GM21447 (cell line): Measurements from ENCODE around the gene TRIM52.

ENCODE experiments used
- ATAC-seq: cut with Tn5 transposase; IDR thresholded peaks from one replicate; pipeline ENCODE4 v1.9.1; 2021; ENCODE audit not compliant: unreplicated experiment

Gene TRIM52

DNA sequence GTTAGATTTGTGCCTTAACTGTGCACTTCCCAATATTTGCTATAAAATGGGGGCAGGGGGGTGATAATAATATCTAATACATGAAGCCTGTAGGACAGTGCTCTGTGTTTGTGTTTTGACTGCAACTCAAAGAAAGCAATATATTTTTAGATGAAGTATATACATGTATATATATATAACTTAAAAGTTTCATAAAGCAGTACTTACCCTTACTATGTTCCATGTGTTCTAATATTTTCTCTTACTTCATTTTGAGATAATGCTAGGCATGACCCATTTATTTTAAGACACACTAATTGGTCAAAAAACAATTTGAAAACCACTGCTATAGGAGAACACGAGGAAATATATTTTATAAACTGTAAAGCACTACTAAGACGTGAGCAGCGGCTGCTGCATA is 2.4 kb downstream of the TRIM52 start:
- ATAC-seq, result no peak

DNA sequence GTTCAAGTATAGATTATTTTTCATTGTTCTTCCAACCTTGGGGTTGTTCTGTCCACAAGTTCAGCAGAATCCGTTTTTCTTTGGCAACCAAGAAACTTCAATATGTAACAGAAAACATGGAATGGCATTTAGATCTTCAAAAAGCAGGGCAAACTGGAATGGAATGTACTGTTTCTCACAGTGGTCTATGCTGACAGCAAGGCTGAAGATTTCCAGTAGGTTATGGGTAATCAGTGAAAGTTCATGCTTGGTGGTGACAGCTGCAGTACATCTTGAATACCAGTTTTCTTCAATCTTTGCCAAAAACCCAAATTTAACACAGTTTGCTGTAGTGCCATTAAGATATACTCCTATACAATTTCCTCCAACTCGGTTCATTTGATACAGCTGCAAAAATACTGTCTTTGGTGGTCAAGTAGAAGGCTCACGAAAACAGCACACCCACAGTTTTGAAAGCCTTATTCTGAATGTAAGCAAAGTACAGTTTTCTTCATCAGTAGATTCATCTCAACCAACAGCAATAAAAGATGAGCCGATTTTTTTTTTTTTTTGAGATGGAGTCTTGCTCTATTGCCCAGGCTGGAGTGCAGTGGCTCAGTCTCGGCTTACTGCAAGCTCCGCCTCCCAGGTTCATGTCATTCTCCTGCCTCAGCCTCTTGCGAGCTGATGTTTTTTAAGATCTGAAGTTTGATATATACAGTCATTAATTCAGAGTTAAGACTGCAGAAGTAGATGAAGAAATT is 4.9 kb downstream of the TRIM52 start:
- no peak for ATAC-seq

DNA sequence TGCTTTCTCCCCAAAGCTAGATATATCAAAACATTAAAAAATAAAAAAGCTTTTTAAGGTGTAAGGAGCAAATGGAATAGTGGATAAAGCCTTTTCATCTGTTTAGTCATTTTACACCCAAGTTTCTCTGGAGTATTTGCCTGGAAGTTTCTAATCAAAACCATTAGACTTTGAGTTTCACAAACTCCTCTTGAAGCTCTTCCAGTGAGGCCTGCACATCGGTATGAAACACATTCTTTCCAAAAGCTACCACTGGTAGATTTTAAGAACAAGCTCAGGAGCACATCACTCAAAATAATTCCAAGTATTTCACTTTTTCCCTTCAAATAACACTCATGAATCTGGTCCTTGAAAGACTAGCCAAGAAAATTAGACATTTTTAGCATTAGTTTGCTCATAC is 5.7 kb downstream of the TRIM52 start:
- ATAC-seq, result no peak

DNA sequence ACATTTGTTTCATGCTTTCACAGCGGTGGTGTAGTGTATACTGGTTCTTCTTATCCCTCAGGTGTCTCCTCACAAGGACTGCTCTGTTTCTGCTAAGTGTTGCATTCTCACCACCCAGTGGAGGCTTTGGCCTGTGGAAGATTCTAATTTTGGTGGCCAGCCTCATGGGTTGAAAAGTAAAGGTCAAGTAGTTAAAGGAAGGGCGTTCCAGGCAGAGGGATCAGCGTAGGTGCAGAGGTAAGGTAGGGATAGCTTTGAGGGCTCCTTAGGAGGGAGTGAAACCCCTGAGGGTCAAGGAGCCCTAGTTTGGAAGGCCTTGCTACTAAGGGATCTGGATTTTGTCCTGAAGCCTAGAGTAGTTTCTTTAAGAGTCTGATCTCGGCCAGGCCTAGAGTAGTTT is 12.7 kb downstream of the TRIM52 start:
- ATAC-seq, result no peak

DNA sequence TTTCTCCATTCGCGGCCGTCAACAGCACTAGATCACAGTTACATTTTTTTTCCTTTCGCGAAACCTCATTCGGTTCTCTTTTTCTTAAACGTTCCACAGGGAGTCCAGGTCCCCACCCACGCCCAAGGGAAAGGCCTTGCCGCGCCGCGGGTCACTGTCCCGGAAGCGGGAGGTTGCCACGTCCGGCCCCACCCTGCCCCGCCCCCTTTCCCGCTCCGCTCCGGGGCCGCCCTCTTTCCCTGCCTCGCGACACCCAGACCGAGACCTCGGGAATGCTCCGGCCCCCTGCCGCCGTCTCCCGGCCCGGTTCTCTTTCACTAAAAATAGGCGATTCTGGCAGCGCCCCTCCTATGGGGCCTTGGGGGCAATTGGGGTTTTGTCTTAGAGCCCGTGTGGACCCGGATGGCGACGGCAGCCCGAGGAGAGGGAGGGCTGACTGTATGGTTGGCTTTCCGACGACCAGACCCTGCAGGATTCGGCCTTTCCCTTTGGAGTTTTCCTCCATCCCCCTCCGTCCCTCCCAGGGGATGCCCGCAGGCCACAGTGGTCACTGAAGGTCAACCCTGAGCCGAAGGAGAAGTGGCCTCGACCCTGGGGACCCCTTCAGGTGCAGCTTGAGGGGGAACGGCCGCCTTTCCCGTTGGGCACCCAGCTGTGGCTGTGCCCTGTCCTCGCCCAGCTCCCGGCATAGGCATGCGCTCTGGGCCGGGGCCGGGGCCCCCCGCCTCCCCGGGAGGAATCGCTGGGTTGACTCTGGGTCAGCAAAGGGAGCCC is 14.5 kb downstream of the TRIM52 start:
- ATAC-seq, result peak; percentile 43

DNA sequence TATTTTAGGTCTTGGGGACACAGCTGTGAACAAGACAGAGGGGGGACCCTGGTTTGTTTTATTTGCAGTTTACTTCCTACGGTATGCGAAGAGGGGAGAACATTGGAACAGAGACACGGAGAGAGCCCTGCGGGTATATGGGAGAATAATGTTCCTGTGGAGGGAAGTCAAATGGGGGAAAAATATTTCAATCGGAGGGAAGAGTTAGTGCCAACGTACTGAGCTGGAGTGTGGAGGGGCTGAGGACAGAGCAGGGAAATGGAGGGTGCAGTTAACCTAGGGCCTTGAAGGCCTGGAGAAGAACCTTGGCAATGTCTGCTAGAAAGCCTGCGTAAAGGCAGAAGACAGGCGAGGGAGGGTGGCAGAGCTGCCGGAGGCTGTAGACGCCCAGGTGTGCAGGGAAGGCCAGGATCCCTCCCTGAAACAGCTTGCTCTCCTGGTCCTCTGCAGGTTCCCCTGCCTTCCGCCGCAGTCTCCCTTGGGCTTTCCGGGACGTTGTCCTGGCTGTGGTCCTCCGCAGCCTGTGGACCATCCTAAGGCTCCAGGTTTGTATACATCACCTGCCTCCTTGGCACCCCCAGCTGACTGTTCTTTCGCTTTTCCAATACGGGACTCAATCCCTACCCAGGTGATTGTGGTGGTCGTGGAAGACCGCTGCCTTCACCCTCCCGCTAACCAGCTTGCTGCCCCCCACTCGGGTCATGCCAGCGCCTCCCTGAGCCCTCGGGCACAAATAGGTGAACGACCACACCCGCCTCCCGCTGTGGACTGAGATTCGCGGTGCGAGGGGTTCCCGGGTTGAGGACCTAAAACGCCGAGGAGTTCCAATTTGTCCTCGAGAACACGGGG is 15.3 kb downstream of the TRIM52 start:
- ATAC-seq, result peak; percentile 3

DNA sequence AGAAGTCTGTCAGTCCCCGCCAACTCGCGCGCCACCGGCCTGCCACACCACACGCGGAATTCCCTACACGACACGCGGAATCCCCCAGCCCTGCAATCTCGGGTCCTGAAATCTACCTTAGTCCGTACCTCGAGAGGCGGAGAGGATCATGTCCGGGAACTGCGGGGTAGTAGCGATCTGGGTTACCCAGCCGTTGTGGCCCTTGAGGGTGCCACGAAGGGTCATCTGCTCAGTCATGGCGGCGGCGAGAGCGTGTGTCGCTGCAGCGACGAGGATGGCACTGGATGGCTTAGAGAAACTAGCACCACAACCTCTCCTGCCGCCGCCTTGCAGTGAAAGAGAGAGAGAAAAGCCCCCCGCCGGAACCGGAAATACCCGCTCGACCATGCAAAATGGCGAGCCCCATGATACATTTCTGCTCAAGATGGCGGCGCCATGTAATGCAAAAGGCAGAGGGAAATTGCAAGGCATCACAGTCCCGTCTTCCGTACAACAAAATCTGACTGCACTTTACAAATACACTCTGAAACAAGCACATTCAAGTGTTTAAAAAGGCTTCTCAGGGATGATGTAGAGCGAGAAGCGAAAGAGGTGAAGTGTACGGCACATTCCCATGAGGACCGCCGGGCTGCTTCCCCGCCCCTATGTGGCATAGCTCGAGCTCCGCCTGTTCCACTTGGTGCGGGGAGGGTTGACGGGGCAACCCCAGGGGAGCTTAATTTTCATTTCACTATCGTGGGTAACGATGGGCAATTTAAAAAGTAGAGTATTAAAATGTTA is 17.2 kb downstream of the TRIM52 start, which contains the start of gene RACK1:
TSS of gene RACK1 (minus strand) at position 343 of the 780 bp plus-strand sequence. CDS start at position 237, 106 bp downstream.
- ATAC-seq, result peak; percentile 57

DNA sequence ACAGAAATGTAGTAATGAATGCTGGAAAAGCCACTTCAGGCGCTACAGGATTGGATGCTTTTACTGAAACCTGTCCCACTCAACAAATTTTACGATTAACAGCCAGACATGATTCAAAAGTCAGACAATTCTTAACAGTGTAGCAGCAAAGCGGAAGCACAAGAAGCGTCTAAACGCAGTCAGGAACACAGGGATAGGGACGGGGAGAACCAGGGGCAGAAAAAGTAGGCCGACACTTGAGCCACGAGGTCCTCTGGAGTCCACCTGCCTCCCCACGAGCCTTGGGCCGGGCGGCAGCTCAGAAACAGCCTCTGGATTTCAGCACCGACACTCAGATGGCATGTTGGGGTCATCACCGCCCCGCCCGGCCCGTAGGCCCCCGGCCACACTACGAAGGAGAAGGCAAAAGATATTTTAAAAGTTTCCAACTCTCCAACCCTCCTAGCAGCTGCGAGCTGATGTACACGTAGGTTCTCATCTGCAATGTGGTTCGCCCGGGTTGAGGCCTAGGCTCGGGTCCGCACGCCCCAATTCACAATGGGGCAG is 17.9 kb downstream of the TRIM52 start:
- no peak for ATAC-seq

DNA sequence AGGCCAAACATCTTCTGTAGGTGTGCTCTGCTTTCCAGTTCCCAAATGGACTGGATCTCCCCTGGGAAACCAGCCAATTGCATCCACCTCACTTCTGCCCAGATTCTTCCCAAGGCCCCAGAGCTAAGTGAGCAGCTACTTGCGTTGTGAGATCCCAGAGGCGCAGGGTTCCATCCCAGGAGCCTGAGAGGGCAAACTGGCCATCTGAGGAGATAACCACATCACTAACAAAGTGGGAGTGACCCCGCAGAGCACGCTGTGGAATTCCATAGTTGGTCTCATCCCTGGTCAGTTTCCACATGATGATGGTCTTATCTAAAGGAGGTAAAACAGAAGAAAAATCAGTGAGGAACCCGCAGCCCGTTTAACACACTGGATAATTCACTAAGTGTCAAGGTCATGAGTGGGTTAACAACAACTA is 18.9 kb downstream of the TRIM52 start:
- ATAC-seq, result no peak

DNA sequence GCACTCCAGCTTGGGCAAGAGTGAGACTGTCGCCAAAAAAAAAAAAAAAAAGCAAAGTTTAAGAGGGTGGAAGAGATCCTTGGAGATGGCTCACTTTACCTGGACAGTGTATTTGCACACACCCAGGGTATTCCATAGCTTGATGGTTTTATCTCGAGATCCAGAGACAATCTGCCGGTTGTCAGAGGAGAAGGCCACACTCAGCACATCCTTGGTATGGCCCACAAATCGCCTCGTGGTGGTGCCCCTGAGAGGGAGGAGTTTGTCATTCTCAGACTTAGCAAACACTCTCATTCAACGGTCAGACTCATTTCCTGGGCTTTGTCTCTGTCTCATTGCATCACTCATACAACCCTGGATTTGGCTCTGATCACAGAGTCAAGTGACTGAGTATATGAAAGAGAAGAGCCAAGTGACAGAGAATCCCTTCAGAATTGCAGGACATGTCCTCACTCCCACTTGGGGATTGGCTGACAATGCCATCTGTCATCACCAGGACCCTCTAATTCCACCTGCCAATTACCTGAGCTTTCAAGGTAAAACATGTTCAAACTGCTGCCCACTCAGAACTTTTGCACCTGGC is 19.5 kb downstream of the TRIM52 start:
- no peak for ATAC-seq

DNA sequence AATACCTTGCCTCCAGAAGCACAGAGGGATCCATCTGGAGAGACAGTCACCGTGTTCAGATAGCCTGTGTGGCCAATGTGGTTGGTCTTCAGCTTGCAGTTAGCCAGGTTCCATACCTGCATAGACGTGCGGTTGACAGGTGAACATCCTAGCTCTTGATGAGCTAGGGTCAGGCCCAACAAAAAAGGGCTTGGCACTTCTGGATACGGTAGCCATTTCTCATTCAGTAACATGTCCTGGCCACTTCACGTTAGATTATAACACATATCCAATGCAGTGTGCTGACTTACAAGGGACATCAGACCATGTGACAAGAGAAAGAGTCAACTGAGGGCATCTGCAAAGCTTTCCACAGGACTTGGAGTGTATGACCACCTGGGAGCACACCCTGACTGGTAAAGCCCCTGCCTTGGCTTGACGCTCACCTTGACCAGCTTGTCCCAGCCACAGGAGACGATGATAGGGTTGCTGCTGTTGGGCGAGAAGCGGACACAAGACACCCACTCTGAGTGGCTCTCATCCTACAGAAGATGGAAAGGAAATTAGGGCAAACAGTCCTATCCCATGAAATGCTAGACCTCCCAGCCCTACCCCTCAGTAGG is 21.8 kb downstream of the TRIM52 start:
- ATAC-seq, result no peak

DNA sequence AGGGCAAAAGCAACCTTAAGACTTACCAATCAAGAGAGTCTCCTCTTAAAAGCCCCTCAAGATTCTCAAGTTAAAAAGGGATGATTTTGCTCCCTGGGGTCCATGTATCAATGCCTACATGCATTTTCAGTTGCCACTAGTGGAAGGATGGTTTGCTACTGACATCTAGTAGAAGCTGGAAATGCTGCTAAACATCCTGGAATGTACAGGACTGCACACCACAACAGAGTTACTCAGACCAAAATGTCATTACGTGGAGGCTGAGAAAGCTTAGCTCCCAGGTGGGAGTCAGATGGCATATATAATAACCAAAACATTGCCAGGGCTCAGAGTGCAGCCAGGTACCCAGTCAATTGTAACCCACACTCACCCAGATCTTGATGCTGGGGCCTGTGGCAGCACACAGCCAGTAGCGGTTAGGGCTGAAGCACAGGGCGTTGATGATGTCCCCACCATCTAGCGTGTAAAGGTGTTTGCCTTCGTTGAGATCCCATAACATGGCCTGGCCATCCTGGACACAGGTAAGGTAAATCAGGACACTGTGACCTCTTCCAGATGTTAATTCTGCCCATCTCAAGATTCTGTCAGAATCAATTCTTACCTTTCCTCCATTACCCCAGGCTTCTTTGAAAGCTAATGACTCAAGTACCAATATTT is 23.1 kb downstream of the TRIM52 start:
- no peak for ATAC-seq

DNA sequence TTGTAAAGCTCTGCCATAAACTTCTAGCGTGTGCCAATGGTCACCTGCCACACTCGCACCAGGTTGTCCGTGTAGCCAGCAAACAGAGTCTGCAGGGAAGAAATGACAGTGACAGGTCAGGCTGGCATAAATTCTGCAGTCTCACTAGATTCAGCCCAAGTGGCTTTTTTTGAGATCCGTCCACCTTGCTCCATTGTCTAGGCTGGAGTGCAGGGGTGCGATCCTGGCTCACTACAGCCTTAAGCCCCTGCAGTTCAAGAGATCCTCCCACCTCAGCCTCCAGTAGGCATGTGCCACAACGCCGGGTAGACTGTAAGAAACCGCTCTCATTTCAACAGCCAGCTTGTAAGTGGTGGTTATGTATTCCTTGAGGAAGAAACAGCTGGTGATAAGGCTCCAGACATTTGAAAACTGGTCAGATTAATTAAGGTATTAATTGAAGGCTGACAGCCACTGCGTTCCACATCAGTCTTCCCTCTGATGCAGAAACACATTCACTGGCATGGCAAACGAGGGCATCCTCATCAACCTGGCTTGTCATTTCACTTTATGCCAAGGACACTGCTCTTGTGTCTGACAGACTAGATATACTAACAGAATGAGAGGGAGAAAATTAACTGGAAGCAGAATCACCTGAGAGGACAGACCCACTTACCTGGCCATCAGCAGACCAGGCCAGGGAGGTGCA is 23.8 kb downstream of the TRIM52 start:
- ATAC-seq, result no peak

DNA sequence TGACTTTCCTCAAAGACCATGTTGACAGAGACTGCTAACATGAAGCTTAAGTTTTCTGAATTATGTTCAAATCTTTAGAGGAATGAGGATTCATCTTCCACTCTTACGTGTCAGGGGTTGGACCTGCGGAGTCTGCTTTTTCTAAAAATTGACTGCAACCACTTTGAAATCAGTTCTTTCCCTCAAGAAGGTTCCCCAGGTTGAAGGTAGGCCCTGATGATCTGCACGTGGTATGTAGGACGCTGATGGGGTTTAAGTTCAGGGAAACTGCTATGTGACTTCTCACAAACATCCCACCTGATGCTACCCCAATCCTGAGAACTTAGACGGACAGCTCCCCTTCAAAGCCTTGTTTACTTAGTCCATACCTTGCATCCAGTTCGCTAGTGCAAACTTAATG is 24.5 kb downstream of the TRIM52 start:
- no peak for ATAC-seq

DNA sequence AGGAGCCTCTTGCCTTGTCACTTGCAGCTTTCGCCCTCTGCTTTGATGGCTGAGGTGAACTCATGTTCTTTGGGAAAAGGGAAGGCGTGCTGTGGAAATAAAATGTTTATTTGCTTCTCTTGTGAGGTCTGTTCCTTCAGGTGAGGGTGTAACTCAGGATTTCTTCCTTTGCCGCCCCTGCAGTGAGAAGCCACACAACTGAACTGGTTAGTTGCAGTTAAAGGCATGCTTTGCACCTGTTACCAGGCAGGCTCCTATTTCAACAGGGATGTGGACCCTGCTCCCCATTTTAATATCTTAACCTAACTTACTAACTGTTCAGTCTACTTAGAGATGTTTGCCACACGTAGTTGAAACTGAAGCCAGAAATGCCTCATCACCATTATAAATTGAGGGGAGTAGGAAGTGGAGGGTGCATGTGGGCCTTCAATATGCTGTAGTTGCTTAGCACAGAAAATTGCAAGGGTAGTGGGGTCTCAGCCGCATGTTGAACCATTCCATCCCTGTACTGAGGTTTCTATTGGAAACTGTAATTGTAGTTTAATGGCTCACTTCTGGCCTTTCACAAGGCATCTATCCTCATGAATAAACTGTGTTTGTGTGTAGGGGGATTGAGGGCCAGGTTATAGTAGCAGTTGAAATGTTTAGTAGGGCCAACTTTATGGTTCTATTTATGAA is 25.1 kb downstream of the TRIM52 start:
- ATAC-seq, result no peak

DNA sequence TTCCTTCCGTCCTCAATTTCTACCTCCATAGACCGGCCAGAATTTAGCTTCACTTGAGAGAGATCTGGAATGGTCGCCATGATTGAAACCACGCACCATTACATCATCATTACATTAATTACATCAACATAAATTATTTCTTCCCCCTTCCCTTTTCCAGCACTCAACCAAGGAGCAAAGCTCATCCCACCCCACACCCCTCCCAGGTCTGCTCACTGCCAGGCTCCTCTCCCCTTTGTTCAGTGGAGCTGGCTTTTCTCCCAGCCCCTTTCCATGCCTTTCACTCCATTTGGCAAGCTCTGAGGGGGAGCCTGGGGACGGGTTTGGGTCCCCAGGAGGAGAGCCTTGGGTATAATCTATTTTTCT is 25.6 kb downstream of the TRIM52 start:
- no peak for ATAC-seq

DNA sequence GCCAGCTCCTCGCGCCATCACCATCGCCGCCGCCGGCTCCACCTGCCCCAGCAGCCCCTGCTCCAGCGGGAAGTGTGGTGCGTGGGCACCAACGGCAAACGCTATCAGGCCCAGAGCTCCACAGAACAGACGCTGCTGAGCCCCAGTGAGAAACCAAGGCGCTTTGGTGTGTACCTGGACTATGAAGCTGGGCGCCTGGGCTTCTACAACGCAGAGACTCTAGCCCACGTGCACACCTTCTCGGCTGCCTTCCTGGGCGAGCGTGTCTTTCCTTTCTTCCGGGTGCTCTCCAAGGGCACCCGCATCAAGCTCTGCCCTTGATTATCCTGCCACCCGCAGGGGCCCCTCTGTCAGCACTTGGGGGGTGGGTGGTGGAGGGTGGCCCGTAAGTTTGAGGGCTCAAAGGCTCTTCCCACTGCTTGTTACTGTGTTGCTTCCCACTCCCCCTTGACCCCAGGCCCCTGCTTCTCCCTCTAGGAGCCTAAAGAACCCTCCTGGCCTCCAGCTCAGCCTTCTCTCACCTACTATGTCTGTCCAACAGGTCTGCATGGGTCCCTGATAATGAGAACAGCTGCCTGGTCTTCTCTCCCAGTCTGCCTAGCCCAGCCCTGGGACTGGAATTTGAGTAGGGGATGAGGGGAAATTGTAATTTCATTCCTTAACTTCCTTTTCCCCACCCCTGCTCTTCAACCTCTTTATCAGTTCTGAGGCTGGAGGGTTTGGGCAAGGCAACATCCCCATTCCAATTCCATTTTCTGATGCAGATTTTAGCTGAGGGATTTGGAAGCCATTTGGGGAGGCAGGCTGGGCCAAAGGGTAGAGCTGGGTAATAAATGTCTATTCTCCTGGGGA is 26.3 kb downstream of the TRIM52 start:
- no peak for ATAC-seq
